Jurkat, Clone E6-1 (cell line): ENCODE data around the gene TNFSF8.
A peak's percentile ranks its signal among the peaks of the same experiment; 100 is the strongest.

Source experiments
- DNase-seq: peaks from one replicate; pipeline ENCODE4 v3.0.0-alpha.2; 2011; ENCODE audit warnings: low read depth, low spot score
- H3K4me3 ChIP-seq: 2 replicates; pipeline ENCODE4 v1.5.1; 2011; ENCODE audit warnings: mild to moderate bottlenecking, low read length, control low read depth, moderate library complexity

Gene TNFSF8

DNA sequence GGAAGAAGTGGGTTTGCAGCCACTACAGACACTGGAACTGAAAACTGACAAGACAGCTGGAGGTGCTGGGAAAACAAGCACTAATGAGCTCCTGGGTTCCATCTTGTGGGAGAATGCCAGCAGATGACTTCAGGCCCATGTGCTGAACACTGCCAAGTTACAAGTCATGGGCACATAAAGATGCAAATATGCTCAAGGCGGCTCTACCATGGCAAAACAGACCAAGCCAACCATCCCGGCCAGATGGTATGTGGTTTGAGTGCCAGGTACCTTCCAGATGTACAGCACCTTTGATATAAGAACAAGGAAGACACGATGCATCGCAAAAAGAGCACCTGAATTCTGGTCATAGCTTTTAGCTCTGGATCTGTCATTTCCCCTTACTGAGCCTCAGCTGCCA lies 19.9 kb downstream of the TNFSF8 start:
- peak; percentile 54 for DNase-seq
- H3K4me3 ChIP-seq: no peak overlapping the region

DNA sequence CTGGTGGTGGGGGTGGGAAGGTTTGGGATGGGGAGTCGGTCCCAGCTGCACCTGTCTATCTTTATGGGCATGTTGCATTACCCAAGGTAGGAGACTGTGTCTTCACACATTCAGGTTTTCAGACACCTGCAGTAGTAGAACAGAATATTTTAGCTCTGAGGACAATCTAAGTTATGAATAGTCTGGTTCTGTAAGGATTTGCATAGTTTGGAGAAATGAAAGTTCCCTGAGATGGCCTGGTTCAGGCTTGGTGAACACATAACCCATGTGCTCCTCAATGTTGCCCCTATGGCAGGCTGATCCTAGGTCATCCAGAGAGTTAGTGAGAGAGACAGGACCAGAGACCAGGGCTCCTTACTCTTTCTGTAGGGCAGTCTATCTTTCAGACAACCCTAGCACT lies 20.7 kb downstream of the TNFSF8 start:
- no peak for DNase-seq
- no peak overlapping the region for H3K4me3 ChIP-seq

- no peak for DNase-seq
- H3K4me3 ChIP-seq: no peak overlapping the region
Observed at GRCh38 chr9:114908805-114909448, 21.5 kb downstream of the TNFSF8 start.

DNA sequence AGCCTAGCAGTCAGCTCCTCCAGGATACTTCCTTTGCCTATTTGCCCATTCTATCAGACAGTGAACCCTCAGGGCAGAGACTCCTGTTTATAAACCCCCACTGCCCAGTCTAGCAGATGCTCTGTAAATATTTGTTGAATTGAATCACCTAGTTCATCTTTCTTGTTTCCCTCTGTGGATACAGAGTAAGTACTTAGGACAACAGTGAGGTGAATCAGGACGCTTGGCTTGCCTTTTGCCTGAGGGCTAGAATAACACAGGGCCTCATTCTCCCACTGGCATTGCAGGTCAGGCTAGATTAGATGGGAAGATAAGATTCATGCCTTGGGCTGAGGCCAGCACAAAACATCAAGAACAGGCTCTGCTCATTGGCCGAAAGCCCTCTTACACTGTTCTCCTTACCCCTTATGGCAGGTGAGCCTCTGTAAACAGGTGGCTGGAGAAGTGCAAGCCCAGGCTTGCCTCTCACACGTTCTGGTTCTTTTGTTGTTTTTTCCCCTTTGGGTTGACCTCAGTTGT lies 22.2 kb downstream of the TNFSF8 start:
- no peak overlapping the region for H3K4me3 ChIP-seq
- no peak for DNase-seq

DNA sequence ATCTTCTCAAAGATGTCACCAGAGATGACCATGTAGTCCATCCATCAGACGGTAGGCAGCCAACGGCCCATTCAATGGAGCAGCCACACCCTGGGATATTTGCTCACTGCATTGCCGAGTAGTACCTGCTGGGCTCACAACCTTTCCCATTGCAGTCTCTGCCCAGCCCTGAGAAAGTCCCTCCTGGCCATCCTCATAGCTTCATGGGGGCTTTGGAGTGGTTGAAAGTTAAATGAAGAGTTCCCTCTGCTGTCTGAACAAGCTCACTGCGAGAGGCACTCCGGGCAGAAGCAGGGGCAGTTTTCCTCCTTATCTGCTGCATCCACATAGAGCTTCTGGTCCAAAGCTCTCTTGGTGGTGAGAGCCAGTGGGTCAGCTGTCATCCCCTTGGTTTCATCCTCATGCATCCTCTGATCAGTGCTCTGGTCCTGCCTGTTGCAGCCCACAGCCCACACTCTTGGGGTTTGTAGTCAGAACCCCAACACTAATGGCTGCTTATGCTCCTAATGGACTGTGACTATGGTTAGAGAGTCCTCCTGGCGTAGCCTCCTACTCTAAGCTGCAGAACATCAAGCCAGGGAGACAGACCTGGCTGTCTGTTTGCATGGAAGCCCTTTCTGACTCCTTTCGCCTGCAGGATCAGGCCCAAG lies 23.3 kb downstream of the TNFSF8 start:
- no peak for DNase-seq
- no peak overlapping the region for H3K4me3 ChIP-seq

GRCh38 chr9:114905170-114905940 lies 25.0 kb downstream of the TNFSF8 start:
- H3K4me3 ChIP-seq: no peak overlapping the region
- DNase-seq: no peak

DNA sequence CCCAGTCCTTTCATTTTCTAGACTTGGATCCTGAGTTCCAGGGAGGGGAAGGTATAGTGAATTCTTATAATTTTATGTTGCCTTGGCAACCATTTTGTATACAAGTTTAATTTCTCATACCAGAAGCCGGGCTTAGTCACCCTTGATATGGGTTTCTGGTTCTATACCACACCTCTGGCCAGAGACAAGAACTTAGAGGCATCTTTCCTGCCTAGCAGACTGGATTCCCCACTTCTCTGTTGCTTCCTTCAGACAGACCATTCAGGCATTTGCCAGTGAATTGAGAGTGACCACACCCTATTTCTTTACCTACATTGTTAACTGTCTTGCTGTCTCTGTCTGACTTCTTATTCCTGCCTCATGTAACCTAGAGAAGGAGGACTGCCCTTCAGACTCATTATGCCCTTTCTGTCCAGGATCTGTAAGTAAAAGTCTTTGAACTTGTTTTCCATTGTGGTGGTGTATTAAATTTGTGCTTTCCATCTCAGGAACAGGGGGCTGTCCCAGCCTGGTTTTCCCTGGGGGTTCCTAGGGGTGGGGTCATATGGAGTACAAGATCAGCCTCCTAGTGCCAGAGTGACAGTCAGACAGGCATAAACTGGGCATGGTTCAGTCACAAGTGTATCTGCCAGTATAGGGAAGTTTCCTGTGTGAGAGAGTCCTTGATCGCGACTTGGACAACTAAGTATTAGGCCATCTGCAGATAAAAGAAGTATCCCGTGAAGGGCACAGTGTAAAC lies 27.4 kb downstream of the TNFSF8 start:
- H3K4me3 ChIP-seq: no peak overlapping the region
- DNase-seq: no peak

DNA sequence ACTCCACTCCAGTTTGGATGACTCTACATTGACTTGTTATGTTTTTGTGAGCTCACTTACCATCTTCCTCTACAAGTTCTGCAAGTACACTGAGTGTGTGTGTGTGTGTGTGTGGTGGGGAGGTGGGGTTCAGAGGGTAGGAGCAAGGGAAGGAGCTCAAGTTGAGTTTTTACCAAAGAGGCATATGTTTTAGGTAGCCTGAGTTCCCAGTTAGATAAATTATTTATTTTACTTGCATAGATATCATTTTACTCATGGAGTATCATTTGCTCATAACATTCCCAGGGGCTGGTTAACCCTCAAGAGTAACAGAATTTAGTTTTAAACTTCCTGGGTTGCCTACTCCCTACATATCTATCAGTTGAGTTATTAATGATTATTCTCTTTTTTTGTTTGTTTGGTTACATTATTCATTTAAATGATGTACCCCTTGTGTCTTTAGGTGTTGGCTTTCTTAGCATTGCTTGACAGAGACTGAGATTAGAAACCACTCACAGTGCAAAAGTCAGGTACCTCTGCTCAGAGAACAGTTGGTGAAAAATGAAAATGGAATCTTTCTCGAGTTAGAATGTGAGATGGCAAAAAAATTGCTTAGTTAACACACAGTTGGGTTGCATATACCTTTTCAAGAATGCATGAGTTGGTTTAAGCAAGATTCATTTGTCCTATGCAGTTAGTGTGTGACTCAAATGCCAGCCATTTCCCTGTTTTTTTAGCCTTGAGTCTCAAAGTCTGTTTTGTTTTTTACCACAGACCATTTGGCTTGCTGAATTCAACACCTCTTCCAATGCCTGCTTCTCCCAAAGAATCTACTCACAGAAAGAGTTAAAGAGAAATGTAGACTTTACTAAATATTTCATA lies 29.2 kb downstream of the TNFSF8 start:
- no peak for DNase-seq
- H3K4me3 ChIP-seq: no peak overlapping the region

DNA sequence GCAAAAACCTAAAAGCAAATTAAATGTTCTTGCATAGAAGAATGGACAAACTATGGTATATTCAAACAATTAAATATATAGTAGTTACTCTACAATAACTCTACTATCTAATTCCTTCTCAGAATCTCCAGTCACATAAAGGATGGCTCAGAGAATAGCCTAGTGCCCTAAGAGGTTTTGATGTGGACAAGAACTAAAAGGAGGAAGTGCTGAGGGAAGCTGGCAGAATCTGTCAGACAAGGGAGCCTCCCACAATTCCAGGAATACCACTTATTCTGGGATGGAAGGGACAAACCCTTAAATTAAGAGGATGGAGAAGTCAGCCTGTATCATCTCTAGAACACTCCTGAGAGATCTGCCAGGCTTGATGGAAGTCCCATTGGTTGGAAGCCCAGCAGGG lies 30.4 kb downstream of the TNFSF8 start:
- no peak for DNase-seq
- H3K4me3 ChIP-seq: no peak overlapping the region

DNA sequence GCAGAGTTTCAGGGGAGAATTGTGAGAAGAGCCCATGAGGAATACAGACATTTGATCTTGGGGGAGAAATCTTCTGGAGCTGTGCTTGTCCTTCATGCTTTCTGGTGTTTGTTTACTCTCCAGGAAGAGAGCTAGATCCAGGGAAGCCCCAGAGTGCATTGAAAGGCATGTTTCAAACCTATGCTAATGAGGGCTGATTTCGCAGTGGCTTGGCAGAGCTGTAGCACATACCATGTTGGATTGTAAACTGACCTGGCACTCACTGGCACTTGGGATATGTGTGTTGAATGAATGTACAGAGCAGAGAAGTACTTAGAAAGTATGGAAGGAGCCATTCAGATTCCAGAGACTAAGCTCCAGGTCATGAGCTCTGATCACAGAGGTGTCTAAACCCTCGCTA lies 30.9 kb downstream of the TNFSF8 start:
- H3K4me3 ChIP-seq: no peak overlapping the region
- DNase-seq: no peak

DNA sequence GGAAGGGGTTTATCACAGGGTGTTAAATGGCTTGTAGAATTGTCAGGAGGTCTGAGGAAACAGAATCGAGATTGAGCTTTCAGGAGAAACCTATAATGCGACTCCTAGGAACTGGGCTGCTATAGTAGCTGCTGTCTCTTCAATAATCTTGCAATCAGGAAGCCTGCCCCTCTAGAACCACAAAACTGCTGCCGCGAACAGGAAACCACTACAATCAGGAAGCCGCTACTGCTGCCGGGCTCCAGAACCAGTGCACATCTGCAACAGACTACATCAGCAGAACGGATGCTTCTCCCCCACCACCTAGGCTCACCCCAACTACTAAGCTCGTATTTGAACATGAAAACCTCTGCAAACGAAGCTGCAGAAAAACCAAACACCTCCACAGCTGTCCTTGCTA lies 31.6 kb downstream of the TNFSF8 start:
- 0 out of 2 replicates have a peak overlapping the region, but pooled peaks have one; percentile 8 for H3K4me3 ChIP-seq
- DNase-seq: peak; percentile 99

DNA sequence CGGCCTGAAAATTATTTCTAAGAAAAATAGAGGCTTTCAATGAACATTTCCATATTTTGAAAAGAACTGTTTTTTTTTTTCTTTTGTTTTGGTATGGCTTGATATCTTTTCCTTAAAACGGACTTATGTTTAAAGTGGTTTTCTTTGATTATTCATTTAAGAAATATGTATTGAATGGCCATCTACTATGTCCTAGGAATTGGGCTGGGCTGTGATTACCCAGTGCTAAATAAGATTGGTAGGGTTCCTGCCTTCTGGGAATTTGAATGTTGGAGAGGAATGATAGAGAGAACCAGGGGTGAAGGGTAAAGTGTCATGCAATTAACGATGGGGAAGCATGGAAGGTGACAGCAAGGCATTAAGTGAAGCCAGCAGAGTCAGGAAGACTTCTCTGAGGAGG lies 33.2 kb downstream of the TNFSF8 start:
- no peak for DNase-seq
- H3K4me3 ChIP-seq: no peak overlapping the region

GRCh38 chr9:114896344-114896743 lies 34.0 kb downstream of the TNFSF8 start:
- no peak for DNase-seq
- H3K4me3 ChIP-seq: no peak overlapping the region

DNA sequence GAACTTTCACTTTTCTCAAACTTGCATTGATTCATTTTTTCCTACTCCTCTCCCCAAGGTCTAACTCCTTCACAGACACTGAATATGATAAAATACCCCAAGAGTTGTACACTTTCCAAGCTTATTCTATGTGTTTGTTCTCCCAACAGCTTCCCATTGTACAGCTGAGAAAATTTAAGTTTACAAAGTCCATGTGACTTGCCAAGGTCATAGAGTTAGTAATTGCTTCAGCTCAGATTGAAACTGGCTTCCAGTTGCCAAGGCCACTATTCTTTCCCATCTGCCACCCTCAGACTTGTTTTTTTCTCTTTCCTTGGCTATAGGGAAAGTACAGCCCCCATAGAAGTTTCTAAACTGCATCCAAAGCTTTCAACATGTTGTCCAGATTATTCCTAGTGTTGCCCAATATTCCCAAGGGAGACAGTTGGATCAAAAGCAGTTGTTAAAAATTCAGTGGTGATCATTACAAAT lies 34.8 kb downstream of the TNFSF8 start:
- H3K4me3 ChIP-seq: no peak overlapping the region
- no peak for DNase-seq

GRCh38 chr9:114894609-114895433 lies 35.6 kb downstream of the TNFSF8 start:
- no peak overlapping the region for H3K4me3 ChIP-seq
- peak; percentile 55 for DNase-seq

DNA sequence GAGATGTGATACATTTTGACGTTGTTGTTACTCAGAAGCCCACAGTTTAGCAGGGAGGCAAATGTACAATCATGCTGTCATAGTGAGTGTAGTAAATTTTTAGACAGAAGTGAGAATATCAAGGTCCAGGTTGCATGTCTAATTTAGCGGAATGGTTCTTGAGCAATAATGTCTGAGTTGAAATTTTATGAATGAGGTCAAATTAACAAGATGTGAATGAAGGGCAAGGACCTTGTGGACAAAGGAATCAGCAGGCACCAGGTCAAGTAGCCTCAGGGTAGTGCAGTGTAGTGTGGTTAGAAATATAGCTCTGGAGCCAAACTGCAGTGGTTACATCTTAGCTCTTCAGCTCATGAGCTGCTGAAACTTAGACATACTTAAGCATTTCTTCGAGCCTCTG lies 36.2 kb downstream of the TNFSF8 start:
- no peak for DNase-seq
- H3K4me3 ChIP-seq: no peak overlapping the region

- H3K4me3 ChIP-seq: no peak overlapping the region
- no peak for DNase-seq
Observed at GRCh38 chr9:114893221-114894010, 37.0 kb downstream of the TNFSF8 start.
